IMR-90 (cell line): ENCODE data around the gene ABHD1. TPM values are rescaled to one million over a fixed set of nuclear protein-coding genes. Genes with fewer than 3 reads are reported as not detected.

Experiments
- ATAC-seq: fragments of 200-7000 bp; cut with Tn5 transposase; 2 replicates; pipeline ENCODE4 v1.9.1; 2020; ENCODE audit warnings: low read depth, mild to moderate bottlenecking, moderate library complexity
- BruUV-seq: library from RNA; stranded (reverse); fragments of 400-500 nt; replicated peaks from 2 replicates; lab custom pipeline; 2021; lab: Mats Ljungman, UMichigan
- CTCF ChIA-PET: fragments of 300-600 bp; formaldehyde crosslinking; extraction: SDS; loops from one replicate; lab custom pipeline; 2021; ENCODE audit warnings: antibody characterized with exemption; lab: Yijun Ruan, JAX
- POLR2A ChIA-PET: fragments of 300-600 bp; sonication (Branson Sonifier 250); formaldehyde crosslinking; loops from one replicate; lab custom pipeline; 2022; ENCODE audit warnings: antibody characterized with exemption; ENCODE audit not compliant: unreplicated experiment; lab: Charles Lee
- DNase-seq: peaks from one replicate; pipeline ENCODE4 v3.0.0; 2013
- H2AFZ ChIP-seq: replicated peaks from 2 replicates; pipeline ENCODE3; 2013; ENCODE audit warnings: low read length, mild to moderate bottlenecking; ENCODE audit not compliant: poor library complexity
- H2AK5ac ChIP-seq: 2 replicates; pipeline ENCODE4 v1.6.1; 2013; ENCODE audit warnings: low read depth, low read length, inconsistent platforms
- H2AK9ac ChIP-seq: replicated peaks from 2 replicates; pipeline ENCODE3; 2013; ENCODE audit warnings: mild to moderate bottlenecking, low read depth, low read length, moderate library complexity; ENCODE audit not compliant: poor library complexity
- H2BK120ac ChIP-seq: 2 replicates; pipeline ENCODE4 v1.6.1; 2013; ENCODE audit warnings: low read depth, low read length, inconsistent platforms
- H2BK15ac ChIP-seq: 3 replicates; pipeline ENCODE4 v1.6.1; 2013; ENCODE audit warnings: low read depth, low read length, inconsistent platforms
- H2BK20ac ChIP-seq: 2 replicates; pipeline ENCODE4 v1.6.1; 2013; ENCODE audit warnings: low read depth, mild to moderate bottlenecking, inconsistent platforms, low read length, moderate library complexity
- H2BK5ac ChIP-seq: 2 replicates; pipeline ENCODE4 v1.6.1; 2013; ENCODE audit warnings: mild to moderate bottlenecking, low read depth, low read length, inconsistent platforms; ENCODE audit not compliant: poor library complexity, severe bottlenecking
- H3K14ac ChIP-seq: replicated peaks from 2 replicates; pipeline ENCODE4 v1.6.1; 2013; ENCODE audit warnings: low read depth, low read length, inconsistent platforms
- H3K18ac ChIP-seq: 2 replicates; pipeline ENCODE4 v1.6.1; 2013; ENCODE audit warnings: low read depth, low read length, control low read depth
- H3K23ac ChIP-seq: 2 replicates; pipeline ENCODE4 v1.6.1; 2013; ENCODE audit warnings: low read depth, low read length, inconsistent platforms
- H3K27ac ChIP-seq: 2 replicates; pipeline ENCODE4 v1.5.1; 2013; ENCODE audit warnings: mild to moderate bottlenecking, control low read depth, low read length; ENCODE audit not compliant: insufficient read depth
- H3K27me3 ChIP-seq: 2 replicates; pipeline ENCODE4 v1.6.1; 2013; ENCODE audit warnings: low read length; ENCODE audit not compliant: control insufficient read depth, insufficient read depth
- H3K36me3 ChIP-seq: 2 replicates; pipeline ENCODE4 v1.6.1; 2013; ENCODE audit warnings: low read length, mixed read lengths; ENCODE audit not compliant: control insufficient read depth, insufficient read depth
- H3K4ac ChIP-seq: 2 replicates; pipeline ENCODE4 v1.6.1; 2013; ENCODE audit warnings: low read depth, low read length, inconsistent platforms
- H3K4me1 ChIP-seq: 2 replicates; pipeline ENCODE4 v1.6.1; 2013; ENCODE audit warnings: low read length, mixed read lengths; ENCODE audit not compliant: control insufficient read depth, insufficient read depth
- H3K4me2 ChIP-seq: 2 replicates; pipeline ENCODE4 v1.6.1; 2013; ENCODE audit warnings: low read depth, mild to moderate bottlenecking, control low read depth, low read length, moderate library complexity
- H3K4me3 ChIP-seq: 2 replicates; pipeline ENCODE4 v1.5.1; 2013; ENCODE audit warnings: low read depth, mild to moderate bottlenecking, control low read depth, low read length, moderate library complexity; ENCODE audit not compliant: insufficient read depth
- H3K56ac ChIP-seq: 2 replicates; pipeline ENCODE4 v1.6.1; 2013; ENCODE audit warnings: low read length, inconsistent platforms; ENCODE audit not compliant: insufficient read depth; ENCODE audit errors: extremely low read depth
- H3K79me1 ChIP-seq, 2 experiments: 2 replicates each; pipeline ENCODE4 v1.6.1; 2013; ENCODE audit warnings: low read length in 2 of 2, inconsistent platforms in 1 of 2, low read depth in 1 of 2
- H3K9ac ChIP-seq: 2 replicates; pipeline ENCODE4 v1.6.1; 2013; ENCODE audit warnings: low read depth, low read length, control low read depth
- H3K9me1 ChIP-seq: 2 replicates; pipeline ENCODE4 v1.6.1; 2013; ENCODE audit warnings: low read length, inconsistent platforms; ENCODE audit not compliant: insufficient read depth
- H3K9me3 ChIP-seq: 2 replicates; pipeline ENCODE4 v1.6.1; 2013; ENCODE audit warnings: low read length; ENCODE audit not compliant: control insufficient read depth, insufficient read depth
- H4K20me1 ChIP-seq: 2 replicates; pipeline ENCODE4 v1.6.1; 2013; ENCODE audit warnings: low read length, inconsistent platforms; ENCODE audit not compliant: insufficient read depth
- H4K5ac ChIP-seq: 2 replicates; pipeline ENCODE4 v1.6.1; 2013; ENCODE audit warnings: mild to moderate bottlenecking, low read depth, low read length, control low read depth
- H4K8ac ChIP-seq, 2 experiments: 2 replicates each; pipeline ENCODE4 v1.6.1; 2013; ENCODE audit warnings: low read depth in 2 of 2, low read length in 2 of 2, control low read depth in 1 of 2, inconsistent platforms in 1 of 2
- H4K91ac ChIP-seq: 2 replicates; pipeline ENCODE4 v1.6.1; 2013; ENCODE audit warnings: low read depth, low read length, inconsistent platforms; ENCODE audit not compliant: insufficient read depth
- BHLHE40 ChIP-seq: fragments of 150-350 bp; IDR thresholded peaks from 2 replicates; pipeline ENCODE4 v1.6.1; 2016; ENCODE audit warnings: mild to moderate bottlenecking, low read depth, low read length
- CEBPB ChIP-seq: IDR thresholded peaks from 2 replicates; pipeline ENCODE4 v1.6.1; 2012; ENCODE audit warnings: low read depth, low read length, improper control_type of control experiment
- CHD1 ChIP-seq: IDR thresholded peaks from 2 replicates; pipeline ENCODE4 v1.6.1; 2012; ENCODE audit warnings: low read depth, low read length, improper control_type of control experiment
- FOS ChIP-seq: fragments of 150-350 bp; IDR thresholded peaks from 2 replicates; pipeline ENCODE4 v1.6.1; 2016; ENCODE audit warnings: low read depth, low read length
- MAFK ChIP-seq: IDR thresholded peaks from 2 replicates; pipeline ENCODE4 v1.6.1; 2012; ENCODE audit warnings: low read depth, low read length, improper control_type of control experiment
- MAZ ChIP-seq: IDR thresholded peaks from 2 replicates; pipeline ENCODE4 v1.6.1; 2012; ENCODE audit warnings: low read depth, mild to moderate bottlenecking, low read length, improper control_type of control experiment, moderate library complexity, borderline replicate concordance
- POLR2A ChIP-seq: IDR thresholded peaks from 2 replicates; pipeline ENCODE4 v1.6.1; 2012; ENCODE audit warnings: mild to moderate bottlenecking, low read depth, low read length
- RAD21 ChIP-seq: IDR thresholded peaks from 2 replicates; pipeline ENCODE4 v1.6.1; 2012; ENCODE audit warnings: low read length, improper control_type of control experiment
- RCOR1 ChIP-seq: IDR thresholded peaks from 2 replicates; pipeline ENCODE4 v1.6.1; 2012; ENCODE audit warnings: mild to moderate bottlenecking, low read length, improper control_type of control experiment; ENCODE audit not compliant: insufficient replicate concordance
- SMC3 ChIP-seq: fragments of 150-350 bp; IDR thresholded peaks from 2 replicates; pipeline ENCODE4 v1.6.1; 2016; ENCODE audit warnings: low read depth, mild to moderate bottlenecking, antibody characterized with exemption, low read length, moderate library complexity
- WGBS, 2 experiments: methylation state at CpG; one replicate each; pipeline versions ENCODE4 v1.1.5 to v1.1.7; 2013; ENCODE audit warnings: missing lambda C conversion rate in 2 of 2; ENCODE audit not compliant: insufficient read length in 1 of 2; ENCODE audit errors: extremely low coverage in 2 of 2; 5-methylcytosine and 5-hydroxymethylcytosine counted together
- dilution Hi-C: fragments of 300-500 bp; cut with HindIII; formaldehyde crosslinking; loops from one replicate; pipeline ENCODE4 v1.14.3; 2018; ENCODE audit warnings: low sequenced_read_pairs; ENCODE audit not compliant: unreplicated experiment
- in situ Hi-C: fragments of 300-500 bp; cut with MboI; formaldehyde crosslinking; loops from 3 replicates; pipeline ENCODE4 v1.14.3; 2019; ENCODE audit warnings: low sequenced_read_pairs, inconsistent platforms, mixed read lengths
- intact Hi-C: fragments of 100-400 bp; cut with micrococcal nuclease; formaldehyde crosslinking; loops from 2 replicates; pipeline ENCODE4 v1.10.0; 2022
- polyA plus RNA-seq, 3 experiments: library from polyadenylated mRNA; depleted of rRNA; stranded (reverse); fragments of >200 nt; gene quantifications; 2 replicates each; pipeline ENCODE4 v1.2.3, GENCODE V29; 2012; ENCODE audit warnings: low replicate concordance in 1 of 3
- total RNA-seq: library from RNA; depleted of rRNA; stranded (reverse); fragments of >200 nt; gene quantifications from 2 replicates; pipeline ENCODE4 v1.2.3, GENCODE V29; 2012
- TF ChIP-seq, protein P1 (sequence below): conservative IDR thresholded peaks from 2 replicates; pipeline ENCODE4 v1.5.1; 2012; ENCODE audit warnings: mild to moderate bottlenecking, low read depth, low read length, improper control_type of control experiment
- TF ChIP-seq, protein P2 (sequence below): fragments of 150-350 bp; IDR thresholded peaks from 2 replicates; pipeline ENCODE4 v1.6.1; 2017; ENCODE audit warnings: mild to moderate bottlenecking, antibody characterized with exemption, low read length, low read depth

The ABHD1 gene
- total and polyA plus RNA-seq, 2 of the 4 experiments (the other 2 are of a cell fraction), result 0.24 TPM; not detected in 1

GRCh38 chr2:27133905-27134780 lies 10.5 kb downstream of the ABHD1 start, which contains the start of gene PREB:
Gene PREB (minus strand): TSS chr2:27134636. CDS start chr2:27134421, 215 bp downstream.
- DNase-seq (peak; percentile 92), ATAC-seq (peak; percentile 99)
- in situ Hi-C loops, result no loop called here
- Histone ChIP-seq H3K9ac (peak within 1 kb of the TSS; percentile 63), H3K18ac (no peak within 1 kb of the TSS), H4K20me1 (peaks cover 15% of the 10 kb centered on the region), H3K4me1 (peaks cover 9% of the 10 kb centered on the region), H3K4me2 (peak within 1 kb of the TSS; percentile 75), H4K5ac (peak within 1 kb of the TSS; percentile 24), H4K8ac (peak within 1 kb of the TSS; percentile 73 to 93), H3K56ac (peak within 1 kb of the TSS; percentile 82), H3K9me3 (no peaks in the 10 kb centered on the region), H2AFZ (peak within 1 kb of the TSS; percentile 100), H3K14ac (peak within 1 kb of the TSS; percentile 70), H2BK20ac (no peak within 1 kb of the TSS), H3K27me3 (peaks cover 11% of the 10 kb centered on the region; the same call in 1 of the 2 replicates), H3K27ac (peak within 1 kb of the TSS; percentile 71), H3K79me1 (peaks cover 14 to 27% of the 10 kb centered on the region in 2 experiments), H2BK5ac (peak within 1 kb of the TSS; percentile 56), H2BK120ac (no peak within 1 kb of the TSS), H2AK5ac (peak within 1 kb of the TSS; percentile 75), H2BK15ac (no peak within 1 kb of the TSS), H3K23ac (peak within 1 kb of the TSS; percentile 1; the same call in 1 of the 2 replicates), H4K91ac (peak within 1 kb of the TSS; percentile 34), H3K36me3 (peaks cover 34% of the 10 kb centered on the region), H3K4ac (peak within 1 kb of the TSS; percentile 55), H2AK9ac (peak within 1 kb of the TSS; percentile 97), H3K4me3 (peak within 1 kb of the TSS; percentile 79), H3K9me1 (peaks cover 14% of the 10 kb centered on the region)
- no peak for TF ChIP-seq FOS
- no peak for TF ChIP-seq MAFK
- TF ChIP-seq, protein P1, sequence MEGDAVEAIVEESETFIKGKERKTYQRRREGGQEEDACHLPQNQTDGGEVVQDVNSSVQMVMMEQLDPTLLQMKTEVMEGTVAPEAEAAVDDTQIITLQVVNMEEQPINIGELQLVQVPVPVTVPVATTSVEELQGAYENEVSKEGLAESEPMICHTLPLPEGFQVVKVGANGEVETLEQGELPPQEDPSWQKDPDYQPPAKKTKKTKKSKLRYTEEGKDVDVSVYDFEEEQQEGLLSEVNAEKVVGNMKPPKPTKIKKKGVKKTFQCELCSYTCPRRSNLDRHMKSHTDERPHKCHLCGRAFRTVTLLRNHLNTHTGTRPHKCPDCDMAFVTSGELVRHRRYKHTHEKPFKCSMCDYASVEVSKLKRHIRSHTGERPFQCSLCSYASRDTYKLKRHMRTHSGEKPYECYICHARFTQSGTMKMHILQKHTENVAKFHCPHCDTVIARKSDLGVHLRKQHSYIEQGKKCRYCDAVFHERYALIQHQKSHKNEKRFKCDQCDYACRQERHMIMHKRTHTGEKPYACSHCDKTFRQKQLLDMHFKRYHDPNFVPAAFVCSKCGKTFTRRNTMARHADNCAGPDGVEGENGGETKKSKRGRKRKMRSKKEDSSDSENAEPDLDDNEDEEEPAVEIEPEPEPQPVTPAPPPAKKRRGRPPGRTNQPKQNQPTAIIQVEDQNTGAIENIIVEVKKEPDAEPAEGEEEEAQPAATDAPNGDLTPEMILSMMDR, result peak; percentile 48
- peak; percentile 58 for TF ChIP-seq RAD21
- peak; percentile 47 for TF ChIP-seq SMC3
- TF ChIP-seq BHLHE40, result no peak
- no peak for TF ChIP-seq CHD1
- peak; percentile 31; the same call in 1 of the 2 replicates for TF ChIP-seq MAZ
- TF ChIP-seq, protein P2, sequence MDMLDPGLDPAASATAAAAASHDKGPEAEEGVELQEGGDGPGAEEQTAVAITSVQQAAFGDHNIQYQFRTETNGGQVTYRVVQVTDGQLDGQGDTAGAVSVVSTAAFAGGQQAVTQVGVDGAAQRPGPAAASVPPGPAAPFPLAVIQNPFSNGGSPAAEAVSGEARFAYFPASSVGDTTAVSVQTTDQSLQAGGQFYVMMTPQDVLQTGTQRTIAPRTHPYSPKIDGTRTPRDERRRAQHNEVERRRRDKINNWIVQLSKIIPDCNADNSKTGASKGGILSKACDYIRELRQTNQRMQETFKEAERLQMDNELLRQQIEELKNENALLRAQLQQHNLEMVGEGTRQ, result peak; percentile 24; the same call in 1 of the 2 replicates
- TF ChIP-seq RCOR1, result no peak
- no peak for TF ChIP-seq CEBPB
- peak; percentile 47; the same call in 1 of the 2 replicates for TF ChIP-seq POLR2A
- 0% methylated on average over 47 of the region's 86 CpGs; no CpG with 5 or more reads in 1 of the 2 experiments for WGBS, 2 experiments
- dilution Hi-C loops, result no loop called here
- BruUV-seq, result no TSS peak
- ChIA-PET POLR2A (no interaction called here), CTCF (interaction anchor here (0.9 to 1.4 kb wide), 9 partner anchors 8 to 57 kb away, joined by 3 to 9 read pairs (median 4); no protein-coding TSS in a partner anchor)
- intact Hi-C loops, result loop anchor here (2.0 kb wide), 1 partner anchor 57 kb away; no protein-coding TSS in a partner anchor
